Nephron (organoid): ENCODE results near the gene SC5D.

Experiments
- H3K27ac Mint-ChIP-seq, 3 experiments: 2 replicates each; pipeline ENCODE4 v1.8.0; 2020; ENCODE audit warnings: mixed read lengths in 3 of 3, mild to moderate bottlenecking in 2 of 3, moderate library complexity in 1 of 3
- H3K27me3 Mint-ChIP-seq: 2 replicates; pipeline ENCODE4 v1.8.0; 2021; ENCODE audit warnings: low read depth, mild to moderate bottlenecking, moderate library complexity, mixed read lengths
- H3K36me3 Mint-ChIP-seq: 2 replicates; pipeline ENCODE4 v1.8.0; 2020; ENCODE audit warnings: low read depth, mixed read lengths
- H3K4me1 Mint-ChIP-seq: 2 replicates; pipeline ENCODE4 v1.8.0; 2020; ENCODE audit warnings: mixed read lengths
- H3K4me3 Mint-ChIP-seq, 3 experiments: 2 replicates each; pipeline ENCODE4 v1.8.0; 2020; ENCODE audit warnings: mild to moderate bottlenecking in 3 of 3, mixed read lengths in 3 of 3, moderate library complexity in 2 of 3
- H3K9me3 Mint-ChIP-seq: 2 replicates; pipeline ENCODE4 v1.8.0; 2020; ENCODE audit warnings: mixed read lengths
- CTCF ChIP-seq, 3 experiments: fragments of 200-600 bp; sonication (generic); IDR thresholded peaks; one replicate each; pipeline ENCODE4 v1.5.0; 2021; ENCODE audit warnings: antibody characterized with exemption in 3 of 3; ENCODE audit not compliant: unreplicated experiment in 3 of 3

SC5D gene

GRCh38 chr11:121327553-121327952 lies 35.0 kb downstream of the SC5D start:
- no peak for TF ChIP-seq CTCF (IDR thresholded peaks at IDR 0.05; ENCODE audit: unreplicated experiment in 3 of 3)
- Mint-ChIP-seq H3K4me3 (no peak overlapping the region), H3K27me3 (peaks cover 4% of the 10 kb centered on the region), H3K4me1 (no peaks in the 10 kb centered on the region), H3K27ac (no peak overlapping the region), H3K36me3 (no peaks in the 10 kb centered on the region), H3K9me3 (no peaks in the 10 kb centered on the region)

GRCh38 chr11:121328176-121328966 lies 35.8 kb downstream of the SC5D start:
- no peak overlapping the region for H3K4me3 Mint-ChIP-seq
- H3K36me3 Mint-ChIP-seq, result no peaks in the 10 kb centered on the region

GRCh38 chr11:121328967-121329679 lies 36.6 kb downstream of the SC5D start:
- Mint-ChIP-seq H3K36me3 (no peaks in the 10 kb centered on the region), H3K4me3 (no peak overlapping the region), H3K4me1 (no peaks in the 10 kb centered on the region), H3K27ac (no peak overlapping the region), H3K9me3 (no peaks in the 10 kb centered on the region), H3K27me3 (peaks cover 4% of the 10 kb centered on the region)
- TF ChIP-seq CTCF (IDR thresholded peaks at IDR 0.05; ENCODE audit: unreplicated experiment in 3 of 3), result no peak

More at GRCh38 chr11:121328176-121328966, 35.8 kb downstream of the SC5D start:
- Mint-ChIP-seq H3K9me3 (no peaks in the 10 kb centered on the region), H3K27ac (no peak overlapping the region), H3K27me3 (peaks cover 4% of the 10 kb centered on the region), H3K4me1 (no peaks in the 10 kb centered on the region)
- no peak for TF ChIP-seq CTCF (IDR thresholded peaks at IDR 0.05; ENCODE audit: unreplicated experiment in 3 of 3)

GRCh38 chr11:121329781-121330395 lies 37.3 kb downstream of the SC5D start:
- Mint-ChIP-seq H3K9me3 (no peaks in the 10 kb centered on the region), H3K27me3 (peaks cover 5% of the 10 kb centered on the region), H3K27ac (no peak overlapping the region), H3K4me1 (no peaks in the 10 kb centered on the region), H3K4me3 (no peak overlapping the region), H3K36me3 (no peaks in the 10 kb centered on the region)
- no peak for TF ChIP-seq CTCF (IDR thresholded peaks at IDR 0.05; ENCODE audit: unreplicated experiment in 3 of 3)

GRCh38 chr11:121330614-121331435 lies 38.3 kb downstream of the SC5D start:
- no peaks in the 10 kb centered on the region for H3K4me1 Mint-ChIP-seq
- H3K27ac Mint-ChIP-seq, result no peak overlapping the region
- H3K4me3 Mint-ChIP-seq, result no peak overlapping the region
- TF ChIP-seq CTCF (IDR thresholded peaks at IDR 0.05; ENCODE audit: unreplicated experiment in 3 of 3), result no peak
- H3K36me3 Mint-ChIP-seq, result no peaks in the 10 kb centered on the region
- H3K27me3 Mint-ChIP-seq, result peaks cover 8% of the 10 kb centered on the region
- H3K9me3 Mint-ChIP-seq, result no peaks in the 10 kb centered on the region
